Thoracic aorta (tissue), 2 donors: ENCODE results near the gene GPATCH2L. TPM values are rescaled to one million over a fixed set of nuclear protein-coding genes. Genes with fewer than 3 reads are reported as not detected.
A peak's percentile ranks its signal among the peaks of the same experiment; 100 is the strongest.

Experiments
- ATAC-seq: fragments of 150-250 bp; one replicate; pipeline ENCODE4 v1.8.0; 2017; ENCODE audit warnings: low read depth; ENCODE audit not compliant: insufficient number of reproducible peaks, low FRiP score
- DNase-seq: peaks from one replicate; pipeline ENCODE4 v3.0.0-alpha.2; 2020; ENCODE audit warnings: low spot score
- H3K27ac ChIP-seq, 2 donors: fragments of 200-600 bp; sonication (generic); 1 replicate in 1 of 2; 2 replicates in 1 of 2; pipeline ENCODE4 v1.5.1; 2016; ENCODE audit warnings: mild to moderate bottlenecking in 2 of 2, moderate library complexity in 2 of 2
- H3K27me3 ChIP-seq: fragments of 200-600 bp; sonication (generic); replicated peaks from 2 replicates; pipeline ENCODE4 v1.6.0; 2016; ENCODE audit warnings: mild to moderate bottlenecking; ENCODE audit not compliant: insufficient read depth
- H3K36me3 ChIP-seq: fragments of 200-600 bp; sonication (generic); one replicate; pipeline ENCODE4 v1.5.1; 2016
- H3K4me1 ChIP-seq, 2 donors: fragments of 200-600 bp; sonication (generic); 1 replicate in 1 of 2; 2 replicates in 1 of 2; pipeline versions ENCODE4 v1.5.1 to v1.6.0; 2016; ENCODE audit warnings: low read depth in 2 of 2, mild to moderate bottlenecking in 1 of 2; ENCODE audit not compliant: control insufficient read depth in 1 of 2
- H3K4me3 ChIP-seq: fragments of 200-600 bp; sonication (generic); 2 replicates; pipeline ENCODE4 v1.5.1; 2016; ENCODE audit warnings: mild to moderate bottlenecking
- H3K9me3 ChIP-seq: fragments of 200-600 bp; sonication (generic); 2 replicates; pipeline ENCODE4 v1.5.1; 2016
- total RNA-seq, 2 donors: library from RNA; depleted of rRNA; stranded (reverse); fragments of >200 nt; gene quantifications; one replicate each; pipeline versions ENCODE4 v1.1.0 to v1.2.3, GENCODE V29; 2016
- TF ChIP-seq, protein P1 (sequence below): fragments of 200-600 bp; sonication (generic); IDR thresholded peaks from one replicate; pipeline ENCODE4 v1.5.1; 2019; ENCODE audit warnings: antibody characterized with exemption

The GPATCH2L gene
- total RNA-seq, 2 donors from 2014 or later, result 29.9 to 124 TPM

DNA sequence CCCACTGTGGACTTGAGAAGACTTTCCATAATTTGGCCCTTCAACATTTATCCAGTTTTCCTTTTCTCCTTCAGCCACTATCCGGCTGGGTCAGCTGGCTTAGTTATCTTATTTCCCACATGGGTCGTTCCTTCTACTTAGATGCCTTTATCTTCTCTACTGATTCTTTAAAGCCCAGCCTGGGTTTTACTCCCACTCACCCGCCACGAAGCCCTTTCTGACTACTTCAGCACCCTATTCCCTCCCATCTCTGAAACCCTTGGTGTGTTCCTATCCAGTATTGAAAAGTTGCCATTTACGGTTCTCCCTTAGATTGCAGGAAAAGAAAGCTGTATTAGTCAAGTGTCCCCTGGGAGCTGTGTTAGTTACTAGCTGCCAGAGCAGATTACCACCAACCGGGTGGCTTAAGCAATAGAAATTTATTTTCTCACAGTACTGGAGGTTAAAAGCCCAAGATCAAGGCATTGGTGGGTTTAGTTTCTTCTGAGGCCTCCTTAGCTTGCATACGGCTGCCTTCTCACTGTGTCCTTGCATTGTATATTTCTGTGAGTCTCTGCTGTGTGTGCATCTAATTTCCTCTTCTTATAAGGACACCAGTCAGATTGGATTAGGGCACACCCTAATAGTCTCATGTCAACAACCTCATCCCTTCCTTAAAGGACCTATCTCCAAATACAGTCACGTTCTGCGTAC lies 105.5 kb downstream of the GPATCH2L start:
- Histone ChIP-seq H3K27ac (no peak overlapping the region), H3K4me1 (peaks cover 0 to 13% of the 10 kb centered on the region in 2 donors), H3K27me3 (no peaks in the 10 kb centered on the region), H3K4me3 (peak overlapping the region; percentile 31), H3K9me3 (no peaks in the 10 kb centered on the region), H3K36me3 (no peaks in the 10 kb centered on the region)
- TF ChIP-seq, protein P1, sequence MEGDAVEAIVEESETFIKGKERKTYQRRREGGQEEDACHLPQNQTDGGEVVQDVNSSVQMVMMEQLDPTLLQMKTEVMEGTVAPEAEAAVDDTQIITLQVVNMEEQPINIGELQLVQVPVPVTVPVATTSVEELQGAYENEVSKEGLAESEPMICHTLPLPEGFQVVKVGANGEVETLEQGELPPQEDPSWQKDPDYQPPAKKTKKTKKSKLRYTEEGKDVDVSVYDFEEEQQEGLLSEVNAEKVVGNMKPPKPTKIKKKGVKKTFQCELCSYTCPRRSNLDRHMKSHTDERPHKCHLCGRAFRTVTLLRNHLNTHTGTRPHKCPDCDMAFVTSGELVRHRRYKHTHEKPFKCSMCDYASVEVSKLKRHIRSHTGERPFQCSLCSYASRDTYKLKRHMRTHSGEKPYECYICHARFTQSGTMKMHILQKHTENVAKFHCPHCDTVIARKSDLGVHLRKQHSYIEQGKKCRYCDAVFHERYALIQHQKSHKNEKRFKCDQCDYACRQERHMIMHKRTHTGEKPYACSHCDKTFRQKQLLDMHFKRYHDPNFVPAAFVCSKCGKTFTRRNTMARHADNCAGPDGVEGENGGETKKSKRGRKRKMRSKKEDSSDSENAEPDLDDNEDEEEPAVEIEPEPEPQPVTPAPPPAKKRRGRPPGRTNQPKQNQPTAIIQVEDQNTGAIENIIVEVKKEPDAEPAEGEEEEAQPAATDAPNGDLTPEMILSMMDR, result no peak
- ATAC-seq, result no peak
- DNase-seq, result no peak

- TF ChIP-seq, protein P1, result no peak
- H3K4me3 ChIP-seq, result no peak overlapping the region
- H3K4me1 ChIP-seq, result peaks cover 0 to 13% of the 10 kb centered on the region in 2 donors
- DNase-seq (no peak), ATAC-seq (no peak)
- H3K27me3 ChIP-seq, result no peaks in the 10 kb centered on the region
- H3K9me3 ChIP-seq, result no peaks in the 10 kb centered on the region
- H3K36me3 ChIP-seq, result no peaks in the 10 kb centered on the region
- no peak overlapping the region for H3K27ac ChIP-seq
These were observed 106.2 kb downstream of the GPATCH2L start for GRCh38 chr14:76257842-76258397.

GRCh38 chr14:76259029-76259735 lies 107.5 kb downstream of the GPATCH2L start:
- Histone ChIP-seq H3K27ac (no peak overlapping the region), H3K9me3 (no peaks in the 10 kb centered on the region), H3K4me1 (peaks cover 0 to 13% of the 10 kb centered on the region in 2 donors), H3K36me3 (no peaks in the 10 kb centered on the region), H3K4me3 (no peak overlapping the region), H3K27me3 (no peaks in the 10 kb centered on the region)
- DNase-seq, result no peak
- TF ChIP-seq, protein P1, result no peak
- ATAC-seq, result no peak

DNA sequence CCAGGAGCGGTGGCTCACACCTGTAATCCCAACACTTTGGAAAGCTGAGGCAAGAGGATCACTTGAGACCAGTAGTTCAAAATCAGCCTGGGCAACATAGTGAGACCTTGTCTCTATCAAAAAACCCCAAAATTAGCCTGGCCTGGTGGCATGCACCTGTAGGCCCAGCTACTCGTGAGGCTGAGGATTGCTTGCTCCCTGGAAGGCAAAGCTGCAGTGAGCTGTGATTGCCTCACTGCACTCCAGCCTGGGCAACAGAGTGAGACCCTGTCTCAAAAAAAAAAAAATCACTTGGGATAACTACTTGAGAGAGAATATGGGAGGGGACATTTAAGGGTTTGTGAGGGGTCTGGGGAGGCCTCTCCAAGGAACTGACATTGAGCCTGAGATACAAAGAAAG lies 109.0 kb downstream of the GPATCH2L start:
- ATAC-seq (no peak), DNase-seq (no peak)
- Histone ChIP-seq H3K9me3 (no peaks in the 10 kb centered on the region), H3K27ac (no peak overlapping the region), H3K27me3 (no peaks in the 10 kb centered on the region), H3K4me3 (no peak overlapping the region), H3K4me1 (peaks cover 0 to 13% of the 10 kb centered on the region in 2 donors), H3K36me3 (no peaks in the 10 kb centered on the region)
- TF ChIP-seq, protein P1, result no peak

DNA sequence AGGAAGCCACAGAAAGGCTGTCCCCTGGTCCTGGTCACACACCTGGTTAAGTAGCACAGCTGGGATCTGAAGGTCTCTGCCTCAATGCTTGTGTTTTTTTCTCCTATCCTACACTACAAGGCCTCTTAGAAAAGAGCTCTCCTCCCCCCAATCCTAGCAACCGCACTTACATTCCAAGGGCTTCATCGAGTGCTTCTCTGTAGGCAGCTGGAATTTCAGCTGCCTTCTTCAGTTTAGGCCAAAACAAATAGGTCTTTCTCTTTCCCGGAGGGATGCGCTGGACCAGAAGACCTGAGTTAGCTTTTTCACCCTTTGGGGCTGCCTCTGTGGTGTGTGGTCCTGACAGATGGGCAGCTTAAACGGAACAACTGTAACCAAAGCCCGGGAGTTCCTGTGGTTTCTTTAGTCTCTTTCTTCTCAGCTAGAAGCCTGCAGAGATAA lies 109.7 kb downstream of the GPATCH2L start:
- peaks cover 0 to 13% of the 10 kb centered on the region in 2 donors for H3K4me1 ChIP-seq
- DNase-seq (no peak), ATAC-seq (no peak)
- no peak overlapping the region for H3K4me3 ChIP-seq
- TF ChIP-seq, protein P1, result no peak
- no peaks in the 10 kb centered on the region for H3K27me3 ChIP-seq
- H3K36me3 ChIP-seq, result no peaks in the 10 kb centered on the region
- no peak overlapping the region for H3K27ac ChIP-seq
- no peaks in the 10 kb centered on the region for H3K9me3 ChIP-seq
